ENCODE measurements around the gene ZFP64.

GRCh38 chr20:52196845-52197244 lies 5.3 kb upstream of the ZFP64 start:
- TF ChIP-seq TAF1 (IDR thresholded peaks at IDR 0.05; ENCODE audit: borderline replicate concordance, insufficient read depth, low read length) (no peak), FOXP2 (optimal IDR thresholded peaks at IDR 0.05; ENCODE audit: borderline replicate concordance, extremely low read depth, extremely low read length, insufficient read depth) (no peak)

Data from PFSK-1 (cell line).